GM23338 (cell line): ENCODE data around the gene ACOD1. TPM values are rescaled to one million over a fixed set of nuclear protein-coding genes. Genes with fewer than 3 reads are reported as not detected.

Experiments
- ATAC-seq: fragments of 200-7000 bp; cut with Tn5 transposase; 3 replicates; pipeline ENCODE4 v1.9.1; 2020
- DNase-seq: peaks from one replicate; pipeline ENCODE4 v3.0.0-alpha.2; 2015; ENCODE audit warnings: low spot score
- H2AFZ ChIP-seq: fragments of 200-600 bp; sonication (generic); 2 replicates; pipeline ENCODE4 v1.8.0; 2016; ENCODE audit warnings: antibody characterized with exemption, mild to moderate bottlenecking, moderate library complexity
- H3F3A ChIP-seq: fragments of 200-600 bp; sonication (generic); replicated peaks from 2 replicates; pipeline ENCODE4 v1.8.0; 2017; ENCODE audit warnings: antibody characterized with exemption, mixed run types, low read depth
- H3K27ac ChIP-seq: fragments of 200-600 bp; sonication (generic); 2 replicates; pipeline ENCODE4 v1.6.1; 2016; ENCODE audit warnings: low read depth
- H3K27me3 ChIP-seq: fragments of 200-600 bp; sonication (generic); 2 replicates; pipeline ENCODE4 v1.8.0; 2016; ENCODE audit warnings: mild to moderate bottlenecking, mixed run types, moderate library complexity; ENCODE audit not compliant: insufficient read depth
- H3K36me3 ChIP-seq: fragments of 200-600 bp; sonication (generic); 2 replicates; pipeline ENCODE4 v1.8.0; 2016; ENCODE audit warnings: mild to moderate bottlenecking; ENCODE audit not compliant: insufficient read depth
- H3K4me1 ChIP-seq: fragments of 200-600 bp; sonication (generic); 2 replicates; pipeline ENCODE4 v1.8.0; 2016; ENCODE audit warnings: mild to moderate bottlenecking, moderate library complexity; ENCODE audit not compliant: insufficient read depth
- H3K4me2 ChIP-seq: fragments of 200-600 bp; sonication (generic); 2 replicates; pipeline ENCODE4 v1.7.1; 2017; ENCODE audit warnings: mixed run types
- H3K4me3 ChIP-seq: fragments of 200-600 bp; sonication (generic); 2 replicates; pipeline ENCODE4 v1.6.1; 2016; ENCODE audit warnings: mixed run types
- H3K79me2 ChIP-seq: fragments of 200-600 bp; sonication (generic); replicated peaks from 2 replicates; pipeline ENCODE4 v1.8.0; 2017; ENCODE audit warnings: mild to moderate bottlenecking; ENCODE audit not compliant: insufficient read depth
- H3K9me2 ChIP-seq: fragments of 200-600 bp; sonication (generic); 2 replicates; pipeline ENCODE4 v1.8.0; 2017; ENCODE audit not compliant: insufficient read depth
- H4K20me1 ChIP-seq: fragments of 200-600 bp; sonication (generic); replicated peaks from 2 replicates; pipeline ENCODE4 v1.8.0; 2017; ENCODE audit warnings: mild to moderate bottlenecking; ENCODE audit not compliant: insufficient read depth
- H3K27ac Mint-ChIP-seq: 2 replicates; pipeline ENCODE4 v1.8.0; 2020; ENCODE audit warnings: inconsistent platforms, mild to moderate bottlenecking, moderate library complexity, mixed read lengths
- H3K27me3 Mint-ChIP-seq: 3 replicates; pipeline ENCODE4 v1.8.0; 2022; ENCODE audit warnings: low read depth, mild to moderate bottlenecking, moderate library complexity, mixed read lengths, inconsistent platforms; ENCODE audit not compliant: insufficient read depth, poor library complexity
- H3K36me3 Mint-ChIP-seq: 3 replicates; pipeline ENCODE4 v1.8.0; 2021; ENCODE audit warnings: low read depth, mild to moderate bottlenecking, inconsistent platforms, moderate library complexity, mixed read lengths
- H3K4me1 Mint-ChIP-seq: 3 replicates; pipeline ENCODE4 v1.8.0; 2020; ENCODE audit warnings: mild to moderate bottlenecking, inconsistent platforms, mixed read lengths
- H3K4me3 Mint-ChIP-seq: 3 replicates; pipeline ENCODE4 v1.8.0; 2021; ENCODE audit warnings: moderate library complexity, mild to moderate bottlenecking, inconsistent platforms, mixed read lengths
- H3K9me3 Mint-ChIP-seq: 3 replicates; pipeline ENCODE4 v1.8.0; 2020; ENCODE audit warnings: moderate library complexity, mild to moderate bottlenecking, inconsistent platforms, mixed read lengths
- CREB1 ChIP-seq: fragments of 250-450 bp; sonication (Bioruptor Pico); IDR thresholded peaks from 2 replicates; pipeline ENCODE4 v1.5.0; 2020; ENCODE audit warnings: low read depth, mild to moderate bottlenecking, moderate library complexity
- EZH2 ChIP-seq: fragments of 200-600 bp; sonication (generic); IDR thresholded peaks from one replicate; pipeline ENCODE4 v1.8.0; 2017; ENCODE audit warnings: antibody characterized with exemption, mild to moderate bottlenecking, low read depth; ENCODE audit not compliant: unreplicated experiment
- EZH2phosphoT487 ChIP-seq: fragments of 200-600 bp; sonication (generic); IDR thresholded peaks from one replicate; pipeline ENCODE4 v1.8.1; 2018; ENCODE audit warnings: antibody characterized with exemption; ENCODE audit not compliant: unreplicated experiment
- JUNB ChIP-seq: IDR thresholded peaks from one replicate; pipeline ENCODE4 v1.6.1; 2016; ENCODE audit warnings: antibody characterized with exemption; ENCODE audit not compliant: unreplicated experiment
- NANOG ChIP-seq: IDR thresholded peaks from 2 replicates; pipeline ENCODE4 v1.6.1; 2016; ENCODE audit warnings: antibody characterized with exemption, borderline replicate concordance
- POLR2AphosphoS5 ChIP-seq: IDR thresholded peaks from 2 replicates; pipeline ENCODE4 v1.6.1; 2016; ENCODE audit warnings: antibody characterized with exemption, low read depth
- STAT1 ChIP-seq: IDR thresholded peaks from one replicate; pipeline ENCODE4 v1.6.1; 2016; ENCODE audit warnings: antibody characterized with exemption; ENCODE audit not compliant: unreplicated experiment
- ZNF114 ChIP-seq: fragments of 250-450 bp; sonication (Bioruptor Pico); IDR thresholded peaks from 2 replicates; pipeline ENCODE4 v1.5.0; 2020; ENCODE audit warnings: mild to moderate bottlenecking, moderate library complexity
- ZNF331 ChIP-seq: fragments of 250-450 bp; sonication (Bioruptor Pico); IDR thresholded peaks from 2 replicates; pipeline ENCODE4 v1.5.0; 2020; ENCODE audit warnings: low read depth, mild to moderate bottlenecking, moderate library complexity
- polyA plus RNA-seq: library from polyadenylated mRNA; unstranded; fragments of >200 nt; fragmentation: Nextera tagmentation; extraction: Ambion mirVana; gene quantifications from 2 replicates; pipeline ENCODE4 v1.2.1, GENCODE V29; 2016
- total RNA-seq: library from RNA; depleted of rRNA; stranded (reverse); fragments of >200 nt; shearing (Covaris generic); gene quantifications from 2 replicates; pipeline ENCODE4 v1.2.3, GENCODE V29; 2014
- TF ChIP-seq, protein P1 (sequence below), 2 experiments: fragments of 200-600 bp in 1 of 2; sonication (generic) in 1 of 2; conservative IDR thresholded peaks; 2 replicates each; pipeline versions ENCODE4 v1.5.1 to v1.6.1; 2016 to 2017; ENCODE audit warnings: antibody characterized with exemption in 2 of 2, low read depth in 2 of 2, mild to moderate bottlenecking in 2 of 2, moderate library complexity in 1 of 2
- TF ChIP-seq, protein P2 (sequence below): IDR thresholded peaks from one replicate; pipeline ENCODE4 v1.6.1; 2018; ENCODE audit warnings: antibody characterized with exemption; ENCODE audit not compliant: unreplicated experiment
- TF ChIP-seq, protein P3 (sequence below): IDR thresholded peaks from 2 replicates; pipeline ENCODE4 v1.6.1; 2016; ENCODE audit warnings: antibody characterized with exemption
- TF ChIP-seq, protein P4 (sequence below): fragments of 250-450 bp; sonication (Bioruptor Pico); IDR thresholded peaks from 2 replicates; pipeline ENCODE4 v1.5.0; 2020; ENCODE audit warnings: mild to moderate bottlenecking, moderate library complexity

ACOD1 gene
- total and polyA plus RNA-seq, 2 experiments from 2014 or later = not detected

DNA sequence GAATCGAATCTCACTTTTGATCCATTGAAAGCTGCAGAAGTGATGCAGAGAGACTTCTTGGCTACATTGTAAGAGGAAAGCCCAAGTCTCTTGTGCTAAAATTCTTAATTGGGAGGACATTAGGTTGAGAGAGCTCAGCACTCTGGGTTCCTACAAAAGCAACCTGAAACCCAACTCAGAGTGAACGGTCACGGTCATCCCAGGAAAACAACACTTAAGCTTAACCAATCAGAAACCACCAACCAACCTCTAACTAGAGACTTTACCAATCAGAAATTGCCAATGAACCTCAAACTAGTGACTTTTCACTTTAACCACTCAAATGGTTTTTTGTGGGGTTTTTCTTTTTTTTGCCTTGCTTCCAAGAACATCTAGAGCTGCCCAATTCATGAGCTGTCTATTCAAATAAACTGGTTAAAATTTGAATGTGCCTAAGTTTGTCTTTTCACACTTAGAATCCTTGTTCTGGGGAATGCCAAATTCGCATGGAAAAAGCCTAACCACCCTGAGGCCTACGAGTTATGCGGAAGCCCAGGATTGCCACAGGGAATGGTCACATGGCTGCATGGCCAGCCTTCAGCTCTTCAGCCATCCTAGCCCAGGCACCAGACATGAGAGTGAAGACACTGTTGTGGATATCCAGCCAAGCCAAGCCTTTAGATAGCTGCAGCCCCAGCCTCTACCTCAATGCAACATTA, 25.8 kb downstream of the ACOD1 start:
- ATAC-seq (no peak), DNase-seq (no peak)
- Histone ChIP-seq H3K4me3 (no peak overlapping the region), H2AFZ (peak overlapping the region; percentile 72), H3K4me1 (no peaks in the 10 kb centered on the region), H3K4me2 (no peak overlapping the region), H3K79me2 (no peaks in the 10 kb centered on the region), H3K36me3 (no peaks in the 10 kb centered on the region), H3K27me3 (no peaks in the 10 kb centered on the region), H3K9me2 (peaks cover 6% of the 10 kb centered on the region; the same call in 1 of the 2 replicates), H3F3A (no peaks in the 10 kb centered on the region), H4K20me1 (no peaks in the 10 kb centered on the region), H3K27ac (no peak overlapping the region)
- Mint-ChIP-seq H3K27me3 (peaks cover 2% of the 10 kb centered on the region), H3K9me3 (no peaks in the 10 kb centered on the region), H3K4me3 (no peak overlapping the region), H3K27ac (no peak overlapping the region), H3K4me1 (peaks cover 12% of the 10 kb centered on the region; the same call in 1 of the 3 replicates), H3K36me3 (no peaks in the 10 kb centered on the region)
- TF ChIP-seq EZH2phosphoT487 (no peak), EZH2 (no peak), ZNF114 (CRISPR knock-in tag) (no peak), ZNF331 (CRISPR knock-in tag) (no peak), NANOG (no peak), STAT1 (no peak), JUNB (no peak), POLR2AphosphoS5 (no peak), CREB1 (CRISPR knock-in tag) (no peak)
- TF ChIP-seq, protein P1, sequence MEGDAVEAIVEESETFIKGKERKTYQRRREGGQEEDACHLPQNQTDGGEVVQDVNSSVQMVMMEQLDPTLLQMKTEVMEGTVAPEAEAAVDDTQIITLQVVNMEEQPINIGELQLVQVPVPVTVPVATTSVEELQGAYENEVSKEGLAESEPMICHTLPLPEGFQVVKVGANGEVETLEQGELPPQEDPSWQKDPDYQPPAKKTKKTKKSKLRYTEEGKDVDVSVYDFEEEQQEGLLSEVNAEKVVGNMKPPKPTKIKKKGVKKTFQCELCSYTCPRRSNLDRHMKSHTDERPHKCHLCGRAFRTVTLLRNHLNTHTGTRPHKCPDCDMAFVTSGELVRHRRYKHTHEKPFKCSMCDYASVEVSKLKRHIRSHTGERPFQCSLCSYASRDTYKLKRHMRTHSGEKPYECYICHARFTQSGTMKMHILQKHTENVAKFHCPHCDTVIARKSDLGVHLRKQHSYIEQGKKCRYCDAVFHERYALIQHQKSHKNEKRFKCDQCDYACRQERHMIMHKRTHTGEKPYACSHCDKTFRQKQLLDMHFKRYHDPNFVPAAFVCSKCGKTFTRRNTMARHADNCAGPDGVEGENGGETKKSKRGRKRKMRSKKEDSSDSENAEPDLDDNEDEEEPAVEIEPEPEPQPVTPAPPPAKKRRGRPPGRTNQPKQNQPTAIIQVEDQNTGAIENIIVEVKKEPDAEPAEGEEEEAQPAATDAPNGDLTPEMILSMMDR (conservative IDR thresholded peaks at IDR 0.05; ENCODE audit: low read depth in 2 of 2) = no peak
- TF ChIP-seq, protein P2, sequence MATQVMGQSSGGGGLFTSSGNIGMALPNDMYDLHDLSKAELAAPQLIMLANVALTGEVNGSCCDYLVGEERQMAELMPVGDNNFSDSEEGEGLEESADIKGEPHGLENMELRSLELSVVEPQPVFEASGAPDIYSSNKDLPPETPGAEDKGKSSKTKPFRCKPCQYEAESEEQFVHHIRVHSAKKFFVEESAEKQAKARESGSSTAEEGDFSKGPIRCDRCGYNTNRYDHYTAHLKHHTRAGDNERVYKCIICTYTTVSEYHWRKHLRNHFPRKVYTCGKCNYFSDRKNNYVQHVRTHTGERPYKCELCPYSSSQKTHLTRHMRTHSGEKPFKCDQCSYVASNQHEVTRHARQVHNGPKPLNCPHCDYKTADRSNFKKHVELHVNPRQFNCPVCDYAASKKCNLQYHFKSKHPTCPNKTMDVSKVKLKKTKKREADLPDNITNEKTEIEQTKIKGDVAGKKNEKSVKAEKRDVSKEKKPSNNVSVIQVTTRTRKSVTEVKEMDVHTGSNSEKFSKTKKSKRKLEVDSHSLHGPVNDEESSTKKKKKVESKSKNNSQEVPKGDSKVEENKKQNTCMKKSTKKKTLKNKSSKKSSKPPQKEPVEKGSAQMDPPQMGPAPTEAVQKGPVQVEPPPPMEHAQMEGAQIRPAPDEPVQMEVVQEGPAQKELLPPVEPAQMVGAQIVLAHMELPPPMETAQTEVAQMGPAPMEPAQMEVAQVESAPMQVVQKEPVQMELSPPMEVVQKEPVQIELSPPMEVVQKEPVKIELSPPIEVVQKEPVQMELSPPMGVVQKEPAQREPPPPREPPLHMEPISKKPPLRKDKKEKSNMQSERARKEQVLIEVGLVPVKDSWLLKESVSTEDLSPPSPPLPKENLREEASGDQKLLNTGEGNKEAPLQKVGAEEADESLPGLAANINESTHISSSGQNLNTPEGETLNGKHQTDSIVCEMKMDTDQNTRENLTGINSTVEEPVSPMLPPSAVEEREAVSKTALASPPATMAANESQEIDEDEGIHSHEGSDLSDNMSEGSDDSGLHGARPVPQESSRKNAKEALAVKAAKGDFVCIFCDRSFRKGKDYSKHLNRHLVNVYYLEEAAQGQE = no peak
- TF ChIP-seq, protein P3, sequence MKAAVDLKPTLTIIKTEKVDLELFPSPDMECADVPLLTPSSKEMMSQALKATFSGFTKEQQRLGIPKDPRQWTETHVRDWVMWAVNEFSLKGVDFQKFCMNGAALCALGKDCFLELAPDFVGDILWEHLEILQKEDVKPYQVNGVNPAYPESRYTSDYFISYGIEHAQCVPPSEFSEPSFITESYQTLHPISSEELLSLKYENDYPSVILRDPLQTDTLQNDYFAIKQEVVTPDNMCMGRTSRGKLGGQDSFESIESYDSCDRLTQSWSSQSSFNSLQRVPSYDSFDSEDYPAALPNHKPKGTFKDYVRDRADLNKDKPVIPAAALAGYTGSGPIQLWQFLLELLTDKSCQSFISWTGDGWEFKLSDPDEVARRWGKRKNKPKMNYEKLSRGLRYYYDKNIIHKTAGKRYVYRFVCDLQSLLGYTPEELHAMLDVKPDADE = no peak
- TF ChIP-seq, protein P4, sequence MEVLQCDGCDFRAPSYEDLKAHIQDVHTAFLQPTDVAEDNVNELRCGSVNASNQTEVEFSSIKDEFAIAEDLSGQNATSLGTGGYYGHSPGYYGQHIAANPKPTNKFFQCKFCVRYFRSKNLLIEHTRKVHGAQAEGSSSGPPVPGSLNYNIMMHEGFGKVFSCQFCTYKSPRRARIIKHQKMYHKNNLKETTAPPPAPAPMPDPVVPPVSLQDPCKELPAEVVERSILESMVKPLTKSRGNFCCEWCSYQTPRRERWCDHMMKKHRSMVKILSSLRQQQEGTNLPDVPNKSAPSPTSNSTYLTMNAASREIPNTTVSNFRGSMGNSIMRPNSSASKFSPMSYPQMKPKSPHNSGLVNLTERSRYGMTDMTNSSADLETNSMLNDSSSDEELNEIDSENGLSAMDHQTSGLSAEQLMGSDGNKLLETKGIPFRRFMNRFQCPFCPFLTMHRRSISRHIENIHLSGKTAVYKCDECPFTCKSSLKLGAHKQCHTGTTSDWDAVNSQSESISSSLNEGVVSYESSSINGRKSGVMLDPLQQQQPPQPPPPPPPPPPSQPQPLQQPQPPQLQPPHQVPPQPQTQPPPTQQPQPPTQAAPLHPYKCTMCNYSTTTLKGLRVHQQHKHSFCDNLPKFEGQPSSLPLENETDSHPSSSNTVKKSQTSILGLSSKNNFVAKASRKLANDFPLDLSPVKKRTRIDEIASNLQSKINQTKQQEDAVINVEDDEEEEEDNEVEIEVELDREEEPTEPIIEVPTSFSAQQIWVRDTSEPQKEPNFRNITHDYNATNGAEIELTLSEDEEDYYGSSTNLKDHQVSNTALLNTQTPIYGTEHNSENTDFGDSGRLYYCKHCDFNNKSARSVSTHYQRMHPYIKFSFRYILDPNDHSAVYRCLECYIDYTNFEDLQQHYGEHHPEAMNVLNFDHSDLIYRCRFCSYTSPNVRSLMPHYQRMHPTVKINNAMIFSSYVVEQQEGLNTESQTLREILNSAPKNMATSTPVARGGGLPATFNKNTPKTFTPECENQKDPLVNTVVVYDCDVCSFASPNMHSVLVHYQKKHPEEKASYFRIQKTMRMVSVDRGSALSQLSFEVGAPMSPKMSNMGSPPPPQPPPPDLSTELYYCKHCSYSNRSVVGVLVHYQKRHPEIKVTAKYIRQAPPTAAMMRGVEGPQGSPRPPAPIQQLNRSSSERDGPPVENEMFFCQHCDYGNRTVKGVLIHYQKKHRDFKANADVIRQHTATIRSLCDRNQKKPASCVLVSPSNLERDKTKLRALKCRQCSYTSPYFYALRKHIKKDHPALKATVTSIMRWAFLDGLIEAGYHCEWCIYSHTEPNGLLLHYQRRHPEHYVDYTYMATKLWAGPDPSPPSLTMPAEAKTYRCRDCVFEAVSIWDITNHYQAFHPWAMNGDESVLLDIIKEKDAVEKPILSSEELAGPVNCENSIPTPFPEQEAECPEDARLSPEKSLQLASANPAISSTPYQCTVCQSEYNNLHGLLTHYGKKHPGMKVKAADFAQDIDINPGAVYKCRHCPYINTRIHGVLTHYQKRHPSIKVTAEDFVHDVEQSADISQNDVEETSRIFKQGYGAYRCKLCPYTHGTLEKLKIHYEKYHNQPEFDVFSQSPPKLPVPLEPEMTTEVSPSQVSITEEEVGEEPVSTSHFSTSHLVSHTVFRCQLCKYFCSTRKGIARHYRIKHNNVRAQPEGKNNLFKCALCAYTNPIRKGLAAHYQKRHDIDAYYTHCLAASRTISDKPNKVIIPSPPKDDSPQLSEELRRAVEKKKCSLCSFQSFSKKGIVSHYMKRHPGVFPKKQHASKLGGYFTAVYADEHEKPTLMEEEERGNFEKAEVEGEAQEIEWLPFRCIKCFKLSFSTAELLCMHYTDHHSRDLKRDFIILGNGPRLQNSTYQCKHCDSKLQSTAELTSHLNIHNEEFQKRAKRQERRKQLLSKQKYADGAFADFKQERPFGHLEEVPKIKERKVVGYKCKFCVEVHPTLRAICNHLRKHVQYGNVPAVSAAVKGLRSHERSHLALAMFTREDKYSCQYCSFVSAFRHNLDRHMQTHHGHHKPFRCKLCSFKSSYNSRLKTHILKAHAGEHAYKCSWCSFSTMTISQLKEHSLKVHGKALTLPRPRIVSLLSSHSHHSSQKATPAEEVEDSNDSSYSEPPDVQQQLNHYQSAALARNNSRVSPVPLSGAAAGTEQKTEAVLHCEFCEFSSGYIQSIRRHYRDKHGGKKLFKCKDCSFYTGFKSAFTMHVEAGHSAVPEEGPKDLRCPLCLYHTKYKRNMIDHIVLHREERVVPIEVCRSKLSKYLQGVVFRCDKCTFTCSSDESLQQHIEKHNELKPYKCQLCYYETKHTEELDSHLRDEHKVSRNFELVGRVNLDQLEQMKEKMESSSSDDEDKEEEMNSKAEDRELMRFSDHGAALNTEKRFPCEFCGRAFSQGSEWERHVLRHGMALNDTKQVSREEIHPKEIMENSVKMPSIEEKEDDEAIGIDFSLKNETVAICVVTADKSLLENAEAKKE = no peak
